Erythroblast (primary cell): ENCODE data around the gene VPS72.
"Not testable (repeated sequence)": the region's sequence is repeated elsewhere in the genome, so short reads cannot be mapped to it uniquely, and the experiment has no call there.

Experiments used
- DNase-seq, 2 experiments: peaks; one replicate each; lab custom pipeline; 2025; lab: John Stamatoyannopoulos, UW
- GATA1 ChIP-seq: IDR thresholded peaks from 2 replicates; pipeline ENCODE4 v1.6.1; 2011; ENCODE audit warnings: low read depth, mild to moderate bottlenecking, control low read depth, low read length, moderate library complexity
- POLR2A ChIP-seq: IDR thresholded peaks from 2 replicates; pipeline ENCODE4 v1.6.1; 2011; ENCODE audit warnings: mild to moderate bottlenecking, low read length

Gene VPS72

DNA sequence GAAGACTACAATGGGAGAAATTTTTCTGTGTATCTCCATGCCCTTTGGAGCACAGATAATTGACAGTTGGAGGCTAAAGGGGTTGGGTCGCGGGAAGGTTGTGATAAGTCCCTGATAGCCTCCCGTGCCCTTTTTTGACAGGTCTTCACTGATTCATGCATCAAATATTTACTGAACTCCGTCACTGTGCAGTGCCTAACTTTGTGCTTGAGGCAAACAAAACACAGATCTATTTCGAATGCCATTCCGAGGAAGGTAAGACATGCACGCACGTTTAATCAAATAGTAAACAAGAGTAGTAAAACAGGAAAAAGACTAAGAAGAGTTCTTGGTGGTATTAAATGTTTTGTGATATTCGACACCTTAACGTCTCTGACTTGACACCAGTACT lies 7.9 kb upstream of the VPS72 start:
- DNase-seq, result peak; percentile 68 to 72

DNA sequence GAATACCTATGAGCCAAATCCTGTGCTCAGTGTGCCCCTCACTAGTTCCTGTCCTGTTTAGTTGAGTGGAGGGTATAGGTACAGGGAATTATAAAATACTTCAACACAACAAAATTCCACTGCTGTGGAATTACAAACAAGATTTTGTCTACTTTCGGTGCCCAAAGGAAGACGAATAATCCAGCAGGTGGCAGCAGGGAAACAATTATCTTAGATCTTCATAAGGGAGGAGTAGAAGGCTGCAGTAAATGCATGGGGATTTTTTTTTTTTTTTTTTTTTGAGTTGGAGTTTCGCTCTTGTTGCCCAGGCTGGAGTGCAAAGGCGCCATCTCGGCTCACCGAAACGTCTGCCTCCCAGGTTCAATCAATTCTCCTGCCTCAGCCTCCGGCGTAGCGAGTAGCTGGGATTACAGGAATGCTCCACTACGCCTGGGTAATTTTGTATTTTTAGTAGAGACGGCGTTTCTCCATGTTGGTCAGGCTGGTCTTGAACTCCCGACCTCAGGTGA lies 6.3 kb upstream of the VPS72 start:
- TF ChIP-seq POLR2A (no peak), GATA1 (no peak)
- DNase-seq, result peak; percentile 77 to 79

More for the DNA sequence above, 7.9 kb upstream of the VPS72 start:
- no peak for TF ChIP-seq GATA1
- TF ChIP-seq POLR2A, result no peak

DNA sequence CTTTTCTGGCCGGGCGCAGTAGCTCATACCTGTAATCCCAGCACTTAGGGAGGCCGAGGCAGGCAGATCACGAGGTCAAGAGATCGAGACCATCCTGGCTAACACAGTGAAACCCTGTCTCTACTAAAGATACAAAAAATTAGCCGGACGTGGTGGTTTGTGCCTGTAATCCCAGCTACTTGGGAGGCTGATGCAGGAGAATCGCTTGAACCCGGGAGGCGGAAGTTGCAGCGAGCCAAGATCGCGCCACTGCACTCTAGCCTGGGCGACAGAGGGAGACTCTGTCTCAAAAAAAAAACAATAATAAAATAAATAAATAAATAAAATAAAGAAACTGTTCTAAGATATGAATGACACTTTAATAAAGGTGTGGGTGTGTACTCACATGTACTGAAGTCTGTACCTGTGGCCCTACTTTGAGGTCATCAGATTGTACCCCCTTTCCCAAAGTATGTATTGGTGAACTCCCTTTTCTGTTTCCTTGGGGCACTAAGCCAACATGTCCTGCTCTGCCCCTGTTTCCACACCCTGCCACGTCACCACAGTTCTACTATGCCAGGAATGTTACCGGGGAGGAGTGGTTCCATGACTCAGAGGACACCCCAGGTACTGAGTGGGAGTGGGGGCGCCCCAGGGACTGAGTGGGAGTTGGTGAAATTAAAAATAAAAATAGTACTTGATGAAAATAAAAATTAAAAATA lies 5.0 kb upstream of the VPS72 start:
- DNase-seq, result peak; percentile 54 to 77

DNA sequence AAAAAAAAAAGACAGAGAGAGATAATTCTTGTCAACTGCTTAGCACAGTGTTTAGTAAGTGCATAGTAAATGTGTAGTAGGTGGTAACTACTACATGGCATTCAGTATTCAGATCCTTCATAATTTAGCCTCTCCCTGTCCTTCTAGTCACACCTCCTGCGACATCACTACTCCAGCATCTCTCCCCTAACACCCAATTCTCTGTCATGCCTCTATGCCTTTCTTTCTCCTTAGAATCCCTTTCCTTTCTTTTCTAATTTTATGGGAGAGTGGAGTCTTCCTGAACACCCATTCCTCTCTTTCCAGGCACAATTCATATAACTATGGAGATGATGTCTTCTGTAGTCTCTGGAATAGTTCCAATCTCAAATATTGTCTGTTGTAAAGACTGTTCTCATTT lies 3.9 kb upstream of the VPS72 start:
- DNase-seq, result no peak
- TF ChIP-seq GATA1, result no peak
- TF ChIP-seq POLR2A, result no peak

DNA sequence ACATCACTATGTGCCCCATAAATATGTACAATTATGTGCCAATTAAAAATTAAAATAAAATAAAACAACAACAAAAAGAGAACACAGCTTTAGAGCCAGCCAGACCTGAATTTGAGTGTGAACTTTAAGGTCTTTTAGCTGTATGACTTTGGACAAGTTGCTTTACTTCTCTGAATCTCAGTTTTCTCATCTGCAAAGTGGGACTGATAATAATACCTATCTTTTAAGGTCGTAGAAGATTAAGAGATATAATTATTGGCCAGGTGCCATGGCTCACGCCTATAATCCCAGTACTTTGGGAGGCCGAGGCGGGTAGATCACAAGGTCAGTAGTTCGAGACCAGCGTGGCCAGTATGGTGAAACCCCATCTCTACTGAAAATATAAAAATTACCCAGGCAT lies 3.3 kb upstream of the VPS72 start:
- TF ChIP-seq GATA1 (no peak), POLR2A (no peak)

DNA sequence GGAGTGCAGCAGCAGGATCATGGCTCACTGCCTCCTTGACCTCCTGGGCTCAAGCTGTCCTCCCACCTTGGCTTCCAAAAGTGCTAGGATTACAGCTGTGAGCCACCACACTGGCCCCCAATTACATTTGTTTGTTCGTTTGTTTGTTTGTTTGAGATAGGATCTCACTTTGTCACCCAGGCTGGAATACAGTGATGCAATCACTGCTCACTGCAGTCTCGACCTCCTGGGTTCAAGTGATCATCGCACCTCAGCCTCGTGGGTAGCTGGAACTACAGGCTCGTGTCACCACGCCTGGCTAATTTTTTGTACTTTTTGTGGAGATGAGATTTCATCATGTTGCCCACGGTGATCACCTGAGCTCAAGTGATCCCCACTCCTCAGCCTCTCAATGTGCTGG lies 2.0 kb upstream of the VPS72 start:
- DNase-seq, result no peak
- TF ChIP-seq POLR2A (no peak), GATA1 (no peak)

More for the DNA sequence above, 3.3 kb upstream of the VPS72 start:
- no peak for DNase-seq

DNA sequence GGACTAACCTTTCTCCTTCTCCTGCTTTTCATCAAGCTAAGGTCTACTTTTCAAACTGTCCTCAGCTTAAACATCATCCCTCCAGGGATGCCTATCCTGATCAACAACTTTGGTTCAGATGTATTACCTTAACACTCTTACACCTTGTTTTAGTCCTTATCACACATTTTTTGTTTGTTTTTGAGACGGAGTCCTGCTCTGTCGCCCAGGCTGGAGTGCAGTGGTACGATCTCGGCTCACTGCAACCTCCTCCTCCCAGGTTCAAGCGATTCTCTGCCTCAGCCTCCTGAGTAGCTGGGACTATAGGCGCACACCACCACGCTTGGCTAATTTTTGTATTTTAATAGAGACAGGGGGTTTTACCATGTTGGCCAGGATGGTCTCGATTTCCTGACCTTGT lies 1.3 kb downstream of the VPS72 start:
- DNase-seq, result not testable (repeated sequence)

DNA sequence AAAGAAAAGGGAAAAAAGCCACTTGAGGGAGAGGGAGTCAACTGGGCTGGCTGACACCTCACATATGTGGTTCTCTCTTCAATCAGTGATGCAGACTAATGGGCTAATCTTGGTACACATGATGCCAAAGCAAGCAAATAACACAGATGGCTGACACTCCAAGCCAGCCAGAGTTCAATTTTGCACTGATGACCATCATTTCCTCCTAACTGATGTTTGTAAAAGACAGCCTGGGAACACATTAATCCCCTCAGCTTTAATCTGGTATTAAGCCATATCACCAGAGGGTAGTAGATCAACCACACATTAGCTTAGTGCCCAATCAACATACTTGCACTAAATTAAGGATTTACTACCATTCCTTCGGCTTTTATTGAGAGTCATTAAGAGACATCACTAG lies 2.8 kb downstream of the VPS72 start:
- no peak for DNase-seq
- TF ChIP-seq POLR2A, result no peak
- TF ChIP-seq GATA1, result no peak

DNA sequence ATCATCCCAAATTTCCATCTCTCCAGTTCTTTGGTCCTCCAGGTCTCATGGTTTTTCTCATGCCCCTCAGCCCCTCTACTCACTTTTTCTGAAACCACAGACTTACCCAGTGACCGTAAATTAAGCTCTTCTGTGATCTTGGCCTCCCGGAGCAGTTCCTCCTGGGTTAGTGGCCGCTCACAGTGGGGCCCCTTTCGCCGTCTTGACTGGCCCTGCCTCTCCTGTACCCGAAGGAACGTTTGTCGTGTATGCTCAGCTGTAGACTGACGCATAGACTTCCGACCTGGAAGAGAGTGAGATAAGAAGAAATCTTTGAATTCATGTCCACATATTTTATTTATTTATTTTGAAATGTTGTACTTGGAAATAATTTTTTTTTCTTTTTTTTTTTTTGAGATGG lies 5.8 kb downstream of the VPS72 start:
- no peak for DNase-seq
- no peak for TF ChIP-seq POLR2A
- TF ChIP-seq GATA1, result no peak

DNA sequence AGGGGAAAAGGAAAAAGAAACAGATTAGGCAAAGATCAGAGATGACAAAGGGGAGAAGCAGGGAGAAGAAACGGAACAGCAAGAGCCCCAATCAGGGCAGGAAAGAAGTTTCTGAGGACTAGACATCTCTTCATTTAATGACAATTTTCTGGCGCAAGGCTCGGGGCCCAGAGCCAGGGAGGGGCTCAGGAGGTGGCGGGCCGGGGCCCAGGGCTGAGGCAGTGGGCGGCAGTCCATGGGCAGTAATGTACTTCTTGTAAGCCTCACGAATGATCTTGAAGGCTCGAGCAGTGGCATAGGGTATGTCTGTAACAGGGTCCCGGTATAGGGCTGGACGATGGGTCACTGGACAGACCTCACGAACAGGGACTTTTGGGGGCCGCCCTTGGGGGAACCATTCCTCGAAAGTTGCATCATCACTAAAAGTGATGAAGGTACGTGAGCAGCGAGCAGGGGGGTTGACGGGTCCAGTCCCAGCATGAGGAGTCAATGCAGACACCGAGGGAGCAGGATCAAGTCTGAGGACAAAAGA lies 13.4 kb downstream of the VPS72 start:
- TF ChIP-seq GATA1 (no peak), POLR2A (no peak)
- DNase-seq, result no peak

DNA sequence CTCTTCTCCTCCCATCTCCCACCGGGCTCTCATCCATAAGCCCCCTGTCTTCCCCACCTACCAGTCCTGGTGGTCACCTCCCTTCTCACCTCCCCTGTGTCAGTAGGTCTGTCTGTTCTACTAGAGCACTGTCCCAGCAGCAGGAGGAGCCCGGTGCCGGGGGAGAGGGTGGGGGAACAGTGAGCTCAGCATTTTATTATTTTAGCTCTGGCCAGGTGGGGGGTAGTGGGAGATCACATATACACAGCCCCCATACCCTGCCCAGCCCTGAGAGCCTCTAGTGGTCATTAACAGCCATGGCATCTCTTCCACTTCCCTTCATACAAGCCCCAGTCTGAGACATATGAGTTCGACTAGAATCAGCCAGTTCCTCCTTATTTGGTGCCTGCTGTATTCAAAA lies 14.1 kb downstream of the VPS72 start, which contains the start of gene TMOD4:
Gene TMOD4, minus strand, starts transcription at position 119 of the 400 bp plus-strand sequence. CDS start 1,106 bp downstream, outside the sequence.
- peak; percentile 33 to 42 for DNase-seq
- no peak for TF ChIP-seq GATA1
- TF ChIP-seq POLR2A, result no peak

DNA sequence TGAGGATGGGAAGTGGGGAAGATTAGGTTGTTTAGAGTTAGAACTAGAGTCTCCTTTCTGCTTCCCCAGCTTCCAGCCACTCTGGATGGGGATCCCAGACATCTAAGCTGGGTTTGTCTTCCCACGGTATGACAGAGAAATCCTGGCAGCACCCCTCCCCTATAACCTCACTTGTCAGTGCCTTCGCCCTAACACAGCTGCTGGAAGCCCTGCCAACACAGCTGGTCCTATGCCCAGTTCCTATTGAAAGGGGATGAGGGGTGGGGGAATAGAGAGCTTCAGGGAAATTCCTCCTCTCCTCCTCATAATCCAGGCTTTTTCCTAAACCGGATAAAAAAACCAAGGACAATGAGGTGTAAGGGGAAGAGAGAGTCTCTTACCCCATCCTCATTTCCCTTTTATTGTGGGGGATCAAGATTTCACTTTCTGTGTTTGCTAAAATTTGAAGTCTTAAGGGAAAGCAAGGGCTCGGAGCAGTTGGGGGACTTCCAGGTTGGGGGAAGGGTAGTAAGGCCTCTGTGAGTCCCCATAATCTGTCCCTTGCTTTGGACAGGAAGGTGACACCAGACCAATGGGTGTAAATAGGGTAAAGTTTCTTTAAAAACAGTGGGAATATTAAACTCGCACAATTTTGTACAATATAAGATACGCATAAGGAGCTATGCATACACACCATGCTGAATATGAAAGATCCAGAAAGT lies 14.8 kb downstream of the VPS72 start:
- TF ChIP-seq POLR2A, result no peak
- DNase-seq, result no peak

DNA sequence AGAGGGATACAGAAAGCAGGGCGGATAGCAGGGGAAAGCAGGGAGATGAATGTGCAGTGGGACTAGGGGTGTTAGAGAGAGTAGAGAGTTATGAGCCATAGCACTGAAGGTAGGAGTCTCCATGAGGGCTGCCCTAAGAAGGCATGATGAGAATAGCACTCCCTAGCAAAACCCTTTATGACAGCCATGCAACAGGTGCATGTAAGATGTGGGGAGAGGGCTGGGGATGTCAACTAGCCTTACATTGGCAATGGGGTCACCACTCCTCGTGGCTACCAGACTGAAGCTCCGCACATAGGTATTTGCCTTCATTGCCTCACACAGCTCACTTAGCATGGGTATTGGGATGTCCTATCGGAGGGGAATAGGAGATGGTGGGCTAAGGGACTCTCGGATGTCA lies 18.8 kb downstream of the VPS72 start:
- no peak for TF ChIP-seq POLR2A
- TF ChIP-seq GATA1, result no peak
- no peak for DNase-seq

DNA sequence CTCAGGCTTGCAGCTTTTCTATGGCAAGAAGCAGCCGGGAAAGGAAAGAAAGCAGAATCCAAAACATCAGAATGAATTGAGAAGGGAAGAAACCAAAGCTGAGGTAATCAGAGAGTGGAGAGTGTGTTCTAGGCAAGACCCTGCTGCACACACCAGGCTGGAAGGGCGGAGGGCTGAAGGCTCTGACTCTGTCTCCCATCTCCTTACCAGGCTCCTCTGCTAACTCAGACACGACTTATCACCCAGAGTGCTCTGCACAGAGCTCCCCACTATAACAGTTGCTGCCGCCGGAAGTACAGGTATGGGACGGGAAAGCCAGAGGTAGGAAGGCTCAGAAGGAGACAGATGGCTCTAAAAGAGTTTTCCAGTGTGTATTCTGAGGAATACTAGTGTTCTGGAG lies 22.9 kb downstream of the VPS72 start:
- no peak for DNase-seq
- no peak for TF ChIP-seq GATA1
- TF ChIP-seq POLR2A, result no peak
